Suprapubic skin (tissue), 4 donors: ENCODE data around the gene PDE6B. TPM values are rescaled to one million over a fixed set of nuclear protein-coding genes. Genes with fewer than 3 reads are reported as not detected.

ENCODE experiments used
- DNase-seq, 2 donors: peaks; one replicate each; pipeline ENCODE4 v3.0.0-alpha.2; 2019; ENCODE audit warnings: low spot score in 2 of 2
- H3K27ac ChIP-seq: fragments of 200-600 bp; sonication (generic); one replicate; pipeline ENCODE4 v1.5.1; 2019
- H3K27me3 ChIP-seq: fragments of 200-600 bp; sonication (generic); one replicate; pipeline ENCODE4 v1.5.1; 2019
- H3K36me3 ChIP-seq: fragments of 200-600 bp; sonication (generic); one replicate; pipeline ENCODE4 v1.5.1; 2019
- H3K4me1 ChIP-seq: fragments of 200-600 bp; sonication (generic); one replicate; pipeline ENCODE4 v1.5.1; 2019
- H3K4me3 ChIP-seq: fragments of 200-600 bp; sonication (generic); one replicate; pipeline ENCODE4 v1.5.1; 2019; ENCODE audit warnings: mild to moderate bottlenecking
- H3K9me3 ChIP-seq: fragments of 200-600 bp; sonication (generic); one replicate; pipeline ENCODE4 v1.5.1; 2019
- EP300 ChIP-seq: sonication (generic); formaldehyde crosslinking; IDR thresholded peaks from one replicate; pipeline ENCODE4 v1.6.1; 2017; ENCODE audit warnings: antibody characterized with exemption
- POLR2A ChIP-seq, 2 donors: fragments of 450-650 bp; IDR thresholded peaks; one replicate each; pipeline ENCODE4 v1.6.1; 2017; ENCODE audit warnings: antibody characterized with exemption in 2 of 2, mild to moderate bottlenecking in 2 of 2, moderate library complexity in 2 of 2
- POLR2AphosphoS5 ChIP-seq, 3 donors: sonication (generic); formaldehyde crosslinking; IDR thresholded peaks; one replicate each; pipeline ENCODE4 v1.6.1; 2017; ENCODE audit warnings: antibody characterized with exemption in 3 of 3
- WGBS: methylation state at CpG from one replicate; pipeline ENCODE4 v1.1.5; 2018; 5-methylcytosine and 5-hydroxymethylcytosine counted together
- total RNA-seq, 4 donors: library from RNA; depleted of rRNA; stranded (reverse); fragments of >200 nt; gene quantifications; one replicate each; pipeline ENCODE4 v1.1.0, GENCODE V29; 2016
- TF ChIP-seq, protein P1 (sequence below), 2 donors: fragments of 200-600 bp in 1 of 2; fragments of 450-650 bp in 1 of 2; sonication (generic) in 1 of 2; IDR thresholded peaks; one replicate each; pipeline ENCODE4 v1.5.1; 2016 to 2019; ENCODE audit warnings: antibody characterized with exemption in 2 of 2, mild to moderate bottlenecking in 1 of 2, moderate library complexity in 1 of 2

PDE6B gene
- total RNA-seq, 4 donors from 2014 or later = 0.95 to 9.5 TPM; not detected in 2

GRCh38 chr4:647481-647880, 22.1 kb downstream of the PDE6B start:
- no peak for DNase-seq
- no peaks in the 10 kb centered on the region for H3K9me3 ChIP-seq
- H3K4me1 ChIP-seq = peaks cover 9% of the 10 kb centered on the region
- H3K27ac ChIP-seq = no peak overlapping the region
- no peak overlapping the region for H3K4me3 ChIP-seq
- no peaks in the 10 kb centered on the region for H3K36me3 ChIP-seq
- TF ChIP-seq POLR2A (IDR thresholded peaks at IDR 0.05) = no peak
- TF ChIP-seq, protein P1, sequence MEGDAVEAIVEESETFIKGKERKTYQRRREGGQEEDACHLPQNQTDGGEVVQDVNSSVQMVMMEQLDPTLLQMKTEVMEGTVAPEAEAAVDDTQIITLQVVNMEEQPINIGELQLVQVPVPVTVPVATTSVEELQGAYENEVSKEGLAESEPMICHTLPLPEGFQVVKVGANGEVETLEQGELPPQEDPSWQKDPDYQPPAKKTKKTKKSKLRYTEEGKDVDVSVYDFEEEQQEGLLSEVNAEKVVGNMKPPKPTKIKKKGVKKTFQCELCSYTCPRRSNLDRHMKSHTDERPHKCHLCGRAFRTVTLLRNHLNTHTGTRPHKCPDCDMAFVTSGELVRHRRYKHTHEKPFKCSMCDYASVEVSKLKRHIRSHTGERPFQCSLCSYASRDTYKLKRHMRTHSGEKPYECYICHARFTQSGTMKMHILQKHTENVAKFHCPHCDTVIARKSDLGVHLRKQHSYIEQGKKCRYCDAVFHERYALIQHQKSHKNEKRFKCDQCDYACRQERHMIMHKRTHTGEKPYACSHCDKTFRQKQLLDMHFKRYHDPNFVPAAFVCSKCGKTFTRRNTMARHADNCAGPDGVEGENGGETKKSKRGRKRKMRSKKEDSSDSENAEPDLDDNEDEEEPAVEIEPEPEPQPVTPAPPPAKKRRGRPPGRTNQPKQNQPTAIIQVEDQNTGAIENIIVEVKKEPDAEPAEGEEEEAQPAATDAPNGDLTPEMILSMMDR (IDR thresholded peaks at IDR 0.05) = no peak
- TF ChIP-seq EP300 = no peak
- TF ChIP-seq POLR2AphosphoS5 (IDR thresholded peaks at IDR 0.05) = no peak
- H3K27me3 ChIP-seq = peaks cover 52% of the 10 kb centered on the region
- 74% methylated on average over 12 of the region's 13 CpGs for WGBS

GRCh38 chr4:648579-649292, 23.4 kb downstream of the PDE6B start:
- H3K4me3 ChIP-seq = no peak overlapping the region
- H3K9me3 ChIP-seq = no peaks in the 10 kb centered on the region
- DNase-seq = no peak
- no peaks in the 10 kb centered on the region for H3K36me3 ChIP-seq
- TF ChIP-seq, protein P1 (IDR thresholded peaks at IDR 0.05) = no peak
- TF ChIP-seq POLR2A (IDR thresholded peaks at IDR 0.05) = no peak
- TF ChIP-seq EP300 = no peak
- no peak for TF ChIP-seq POLR2AphosphoS5 (IDR thresholded peaks at IDR 0.05)
- WGBS = 67% methylated on average over 8 of the region's 28 CpGs
- peaks cover 56% of the 10 kb centered on the region for H3K27me3 ChIP-seq
- no peak overlapping the region for H3K27ac ChIP-seq
- peaks cover 9% of the 10 kb centered on the region for H3K4me1 ChIP-seq

- TF ChIP-seq POLR2AphosphoS5 (IDR thresholded peaks at IDR 0.05) (no peak), POLR2A (IDR thresholded peaks at IDR 0.05) (no peak)
- TF ChIP-seq, protein P1 (IDR thresholded peaks at IDR 0.05) = no peak
- Histone ChIP-seq H3K4me1 (peaks cover 9% of the 10 kb centered on the region), H3K4me3 (no peak overlapping the region), H3K36me3 (no peaks in the 10 kb centered on the region), H3K27ac (no peak overlapping the region), H3K9me3 (no peaks in the 10 kb centered on the region), H3K27me3 (peaks cover 60% of the 10 kb centered on the region)
- no peak for DNase-seq
- WGBS = 93% methylated on average over 7 of the region's 7 CpGs
These were observed 23.9 kb downstream of the PDE6B start for GRCh38 chr4:649293-649625.

DNA sequence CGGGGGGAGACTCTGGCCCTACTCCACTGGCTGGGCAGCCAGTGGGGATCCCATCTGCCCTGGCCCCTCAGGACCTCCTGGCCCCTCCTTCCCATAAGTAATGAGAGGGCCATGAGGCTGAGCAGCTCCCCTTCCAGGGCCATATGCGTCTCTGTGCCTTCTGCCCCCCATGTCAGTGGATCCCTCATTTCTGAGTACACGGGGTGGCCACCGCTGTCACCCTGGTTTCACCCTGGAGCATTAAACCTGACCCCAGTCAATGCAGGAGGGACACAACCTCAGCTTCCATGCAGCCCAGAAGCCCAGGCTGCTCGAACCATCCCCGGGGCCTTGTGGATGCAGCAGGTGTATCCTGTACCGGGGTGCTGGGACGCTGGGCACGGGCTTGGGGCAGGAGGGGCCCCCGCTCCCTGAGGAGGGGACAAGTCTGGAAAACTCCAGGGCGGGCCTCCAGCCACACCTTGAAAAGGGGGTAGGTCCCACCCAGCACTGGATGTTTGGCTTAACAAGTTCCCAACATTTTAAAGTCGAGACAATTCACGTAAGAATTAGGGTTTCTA, 24.5 kb downstream of the PDE6B start:
- peaks cover 61% of the 10 kb centered on the region for H3K27me3 ChIP-seq

GRCh38 chr4:650461-650860, 25.1 kb downstream of the PDE6B start:
- 76% methylated on average over 16 of the region's 18 CpGs for WGBS
- Histone ChIP-seq H3K27ac (no peak overlapping the region), H3K4me3 (no peak overlapping the region), H3K9me3 (no peaks in the 10 kb centered on the region), H3K27me3 (peaks cover 66% of the 10 kb centered on the region), H3K36me3 (no peaks in the 10 kb centered on the region), H3K4me1 (peaks cover 9% of the 10 kb centered on the region)
- no peak for TF ChIP-seq POLR2AphosphoS5 (IDR thresholded peaks at IDR 0.05)
- TF ChIP-seq, protein P1 (IDR thresholded peaks at IDR 0.05) = no peak
- no peak for TF ChIP-seq EP300
- TF ChIP-seq POLR2A (IDR thresholded peaks at IDR 0.05) = no peak
- DNase-seq = no peak

More for the DNA sequence above, 24.5 kb downstream of the PDE6B start:
- no peak for DNase-seq
- no peak for TF ChIP-seq POLR2A (IDR thresholded peaks at IDR 0.05)
- no peak for TF ChIP-seq POLR2AphosphoS5 (IDR thresholded peaks at IDR 0.05)
- TF ChIP-seq, protein P1 (IDR thresholded peaks at IDR 0.05) = no peak
- no peak for TF ChIP-seq EP300
- Histone ChIP-seq H3K4me3 (no peak overlapping the region), H3K36me3 (no peaks in the 10 kb centered on the region), H3K27ac (no peak overlapping the region), H3K4me1 (peaks cover 9% of the 10 kb centered on the region), H3K9me3 (no peaks in the 10 kb centered on the region)
- WGBS = 87% methylated on average over 7 of the region's 13 CpGs
